PC-3 (cell line): Measurements from ENCODE around the gene CHL1. TPM values are rescaled to one million over a fixed set of nuclear protein-coding genes. Genes with fewer than 3 reads are reported as not detected.
A peak's percentile ranks its signal among the peaks of the same experiment; 100 is the strongest.

ENCODE experiments used
- ATAC-seq: fragments of 200-7000 bp; cut with Tn5 transposase; 2 replicates; pipeline ENCODE4 v1.9.1; 2020; ENCODE audit warnings: mild to moderate bottlenecking, moderate library complexity
- BruUV-seq: library from RNA; stranded (reverse); fragments of 400-500 nt; replicated peaks from 2 replicates; lab custom pipeline; 2021; lab: Mats Ljungman, UMichigan
- CTCF ChIA-PET: fragments of 300-600 bp; sonication (Branson Sonifier 250); formaldehyde crosslinking; loops from one replicate; lab custom pipeline; 2022; ENCODE audit warnings: antibody characterized with exemption; lab: Charles Lee
- POLR2A ChIA-PET: fragments of 300-600 bp; sonication (Branson Sonifier 250); formaldehyde crosslinking; loops from one replicate; lab custom pipeline; 2022; ENCODE audit warnings: antibody characterized with exemption; ENCODE audit not compliant: unreplicated experiment; lab: Charles Lee
- DNase-seq: peaks from one replicate; pipeline ENCODE4 v3.0.0-alpha.2; 2015
- H2AFZ ChIP-seq: fragments of 300-600 bp; sonication (generic); 2 replicates; pipeline ENCODE4 v1.6.0; 2016; ENCODE audit warnings: antibody characterized with exemption, low read length
- H3F3A ChIP-seq: fragments of 300-600 bp; sonication (generic); one replicate; pipeline ENCODE4 v1.6.0; 2017; ENCODE audit warnings: antibody characterized with exemption, low read length, control low read depth, mild to moderate bottlenecking; ENCODE audit not compliant: unreplicated experiment
- H3K27ac ChIP-seq: fragments of 300-600 bp; sonication (generic); 2 replicates; pipeline ENCODE4 v1.5.1; 2016; ENCODE audit warnings: mild to moderate bottlenecking, low read length
- H3K27me3 ChIP-seq: fragments of 300-600 bp; sonication (generic); 2 replicates; pipeline ENCODE4 v1.6.1; 2016; ENCODE audit warnings: low read length, mixed read lengths
- H3K36me3 ChIP-seq: fragments of 300-600 bp; sonication (generic); 2 replicates; pipeline ENCODE4 v1.6.1; 2016; ENCODE audit warnings: low read depth, mixed run types, low read length, mixed read lengths
- H3K4me1 ChIP-seq: fragments of 300-600 bp; sonication (generic); 2 replicates; pipeline ENCODE4 v1.5.1; 2016; ENCODE audit warnings: low read length; ENCODE audit not compliant: insufficient read depth
- H3K4me2 ChIP-seq: fragments of 300-600 bp; sonication (generic); 2 replicates; pipeline ENCODE4 v1.6.0; 2016; ENCODE audit warnings: low read length
- H3K4me3 ChIP-seq: fragments of 300-600 bp; sonication (generic); 2 replicates; pipeline ENCODE4 v1.5.1; 2016; ENCODE audit warnings: mild to moderate bottlenecking, low read length, mixed read lengths
- H3K79me2 ChIP-seq: fragments of 300-600 bp; sonication (generic); 2 replicates; pipeline ENCODE4 v1.6.1; 2017; ENCODE audit warnings: low read length, mixed read lengths
- H3K9ac ChIP-seq: fragments of 300-600 bp; sonication (generic); 2 replicates; pipeline ENCODE4 v1.6.0; 2016; ENCODE audit warnings: mild to moderate bottlenecking, low read length
- H3K9me2 ChIP-seq: fragments of 300-600 bp; sonication (generic); replicated peaks from 2 replicates; pipeline ENCODE4 v1.6.1; 2016; ENCODE audit warnings: mixed run types, low read length, mixed read lengths
- H3K9me3 ChIP-seq: fragments of 300-600 bp; sonication (generic); 2 replicates; pipeline ENCODE4 v1.6.1; 2016; ENCODE audit warnings: low read length, mixed read lengths
- H4K20me1 ChIP-seq: fragments of 300-600 bp; sonication (generic); 2 replicates; pipeline ENCODE4 v1.6.1; 2016; ENCODE audit warnings: low read length, mixed read lengths
- EZH2 ChIP-seq: fragments of 300-600 bp; sonication (generic); IDR thresholded peaks from one replicate; pipeline ENCODE4 v1.6.1; 2017; ENCODE audit warnings: antibody characterized with exemption, mild to moderate bottlenecking, low read length; ENCODE audit not compliant: unreplicated experiment
- EZH2phosphoT487 ChIP-seq: fragments of 300-600 bp; sonication (generic); IDR thresholded peaks from 2 replicates; pipeline ENCODE4 v1.6.1; 2018; ENCODE audit warnings: mild to moderate bottlenecking, antibody characterized with exemption, low read length, borderline replicate concordance
- intact Hi-C: fragments of 100-400 bp; cut with micrococcal nuclease; formaldehyde crosslinking; loops from 2 replicates; pipeline ENCODE4 v1.9.0; 2023
- total RNA-seq: library from RNA; depleted of rRNA; stranded (reverse); fragments of >200 nt; gene quantifications from 2 replicates; pipeline ENCODE4 v1.2.3, GENCODE V29; 2014
- TF ChIP-seq, protein P1 (sequence below): fragments of 300-600 bp; sonication (generic); conservative IDR thresholded peaks from 2 replicates; pipeline ENCODE4 v1.5.1; 2017; ENCODE audit warnings: antibody characterized with exemption, low read depth, mild to moderate bottlenecking, low read length

The CHL1 gene
- total RNA-seq, 1 experiment from 2014 or later: not detected

DNA sequence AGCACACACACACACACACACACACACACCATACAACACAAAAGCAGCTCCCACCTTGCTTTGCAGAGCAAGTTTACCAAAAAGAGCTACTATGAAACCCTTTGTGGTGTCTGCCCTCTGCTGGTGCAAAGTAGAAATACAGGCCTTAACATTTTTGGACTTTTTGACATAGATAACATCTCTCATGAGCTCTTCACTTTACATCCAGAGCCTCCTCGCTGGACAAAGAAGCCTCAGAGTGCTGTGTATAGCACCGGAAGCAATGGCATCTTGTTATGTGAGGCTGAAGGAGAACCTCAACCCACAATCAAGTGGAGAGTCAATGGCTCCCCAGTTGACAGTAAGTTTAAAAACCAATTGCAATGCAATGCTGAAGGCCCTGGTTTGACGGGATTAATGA, 157.9 kb downstream of the CHL1 start:
- ATAC-seq (peak; percentile 37), DNase-seq (peak; percentile 85)
- H3K4me1 ChIP-seq: peaks cover 24% of the 10 kb centered on the region
- intact Hi-C loops: loop anchor here (1.0 kb wide), 2 partner anchors 23 to 311 kb away; no protein-coding TSS in a partner anchor
- no peaks in the 10 kb centered on the region for H4K20me1 ChIP-seq
- no peaks in the 10 kb centered on the region for H3K27me3 ChIP-seq
- TF ChIP-seq, protein P1, sequence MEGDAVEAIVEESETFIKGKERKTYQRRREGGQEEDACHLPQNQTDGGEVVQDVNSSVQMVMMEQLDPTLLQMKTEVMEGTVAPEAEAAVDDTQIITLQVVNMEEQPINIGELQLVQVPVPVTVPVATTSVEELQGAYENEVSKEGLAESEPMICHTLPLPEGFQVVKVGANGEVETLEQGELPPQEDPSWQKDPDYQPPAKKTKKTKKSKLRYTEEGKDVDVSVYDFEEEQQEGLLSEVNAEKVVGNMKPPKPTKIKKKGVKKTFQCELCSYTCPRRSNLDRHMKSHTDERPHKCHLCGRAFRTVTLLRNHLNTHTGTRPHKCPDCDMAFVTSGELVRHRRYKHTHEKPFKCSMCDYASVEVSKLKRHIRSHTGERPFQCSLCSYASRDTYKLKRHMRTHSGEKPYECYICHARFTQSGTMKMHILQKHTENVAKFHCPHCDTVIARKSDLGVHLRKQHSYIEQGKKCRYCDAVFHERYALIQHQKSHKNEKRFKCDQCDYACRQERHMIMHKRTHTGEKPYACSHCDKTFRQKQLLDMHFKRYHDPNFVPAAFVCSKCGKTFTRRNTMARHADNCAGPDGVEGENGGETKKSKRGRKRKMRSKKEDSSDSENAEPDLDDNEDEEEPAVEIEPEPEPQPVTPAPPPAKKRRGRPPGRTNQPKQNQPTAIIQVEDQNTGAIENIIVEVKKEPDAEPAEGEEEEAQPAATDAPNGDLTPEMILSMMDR: peak; percentile 90
- TF ChIP-seq EZH2: no peak
- no peak for TF ChIP-seq EZH2phosphoT487
- no peaks in the 10 kb centered on the region for H3K9me3 ChIP-seq
- BruUV-seq: no TSS peak
- H3K9ac ChIP-seq: no peak overlapping the region
- H3K27ac ChIP-seq: no peak overlapping the region
- CTCF ChIA-PET: interaction anchor here (0.7 kb wide), 1 partner anchor 311 kb away, joined by 3 read pairs; no protein-coding TSS in a partner anchor
- H3K9me2 ChIP-seq: no peaks in the 10 kb centered on the region
- no peaks in the 10 kb centered on the region for H3K36me3 ChIP-seq
- H2AFZ ChIP-seq: no peak overlapping the region
- no peak overlapping the region for H3K4me3 ChIP-seq
- H3F3A ChIP-seq: no peaks in the 10 kb centered on the region
- POLR2A ChIA-PET: no interaction called here
- H3K4me2 ChIP-seq: no peak overlapping the region
- H3K79me2 ChIP-seq: no peaks in the 10 kb centered on the region

DNA sequence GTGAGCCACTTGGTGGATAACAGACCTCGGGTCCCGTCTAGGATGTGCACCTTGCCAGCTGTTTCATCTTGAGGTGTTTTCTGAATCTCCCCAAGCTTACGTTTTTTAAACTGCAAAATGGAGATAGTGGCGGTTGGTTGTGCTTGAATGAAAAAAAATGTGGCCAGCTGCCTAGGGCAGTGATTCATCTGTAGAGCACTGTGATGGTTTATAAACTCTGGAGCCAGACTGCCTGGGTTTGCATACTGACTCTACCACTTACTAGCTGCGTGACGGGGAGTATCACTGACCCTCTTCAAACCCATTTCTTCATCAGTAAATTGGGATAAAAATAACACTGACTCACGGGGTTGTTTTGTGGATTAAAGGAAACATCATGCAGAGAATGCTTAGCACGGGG, 159.1 kb downstream of the CHL1 start:
- Histone ChIP-seq H3F3A (no peaks in the 10 kb centered on the region), H3K27ac (peak overlapping the region; percentile 38; the same call in 1 of the 2 replicates), H3K27me3 (no peaks in the 10 kb centered on the region), H3K79me2 (no peaks in the 10 kb centered on the region), H3K4me3 (no peak overlapping the region), H3K4me2 (peak overlapping the region; percentile 68), H3K9me3 (no peaks in the 10 kb centered on the region), H2AFZ (peak overlapping the region; percentile 77), H4K20me1 (no peaks in the 10 kb centered on the region), H3K9ac (no peak overlapping the region; the same call in 1 of the 2 replicates), H3K36me3 (no peaks in the 10 kb centered on the region), H3K4me1 (peaks cover 24% of the 10 kb centered on the region), H3K9me2 (no peaks in the 10 kb centered on the region)
- CTCF ChIA-PET: no interaction called here
- no TSS peak for BruUV-seq
- no peak for TF ChIP-seq EZH2phosphoT487
- TF ChIP-seq, protein P1: no peak
- TF ChIP-seq EZH2: no peak
- intact Hi-C loops: no loop called here
- peak; percentile 74 for DNase-seq
- POLR2A ChIA-PET: no interaction called here
- no peak for ATAC-seq

DNA sequence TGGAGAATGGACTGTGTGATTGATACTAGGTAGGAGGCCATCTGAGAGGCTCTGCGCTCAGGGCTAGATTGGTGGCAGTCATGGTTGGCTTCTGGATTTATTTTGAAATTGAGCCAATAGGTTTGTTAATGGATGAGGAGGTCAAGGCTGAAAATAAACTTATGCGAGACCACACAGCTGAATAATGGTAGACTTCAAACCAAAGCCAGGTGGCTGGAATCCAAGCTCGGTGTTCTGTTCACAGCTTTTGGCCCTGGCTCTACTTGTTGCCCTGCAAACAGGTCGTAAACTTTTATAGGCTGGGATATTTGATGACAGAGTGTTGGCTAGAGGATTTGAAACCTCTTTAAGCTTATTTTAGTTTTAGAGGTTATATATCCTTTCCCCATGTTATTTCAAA, 160.4 kb downstream of the CHL1 start:
- Histone ChIP-seq H3F3A (no peaks in the 10 kb centered on the region), H2AFZ (no peak overlapping the region), H3K4me3 (no peak overlapping the region), H3K9me3 (0 out of 2 replicates have a peak, but pooled peaks cover 4% of the 10 kb centered on the region), H3K27ac (peak overlapping the region; percentile 46), H3K4me1 (peaks cover 24% of the 10 kb centered on the region), H3K4me2 (0 out of 2 replicates have a peak overlapping the region, but pooled peaks have one; percentile 68), H3K36me3 (no peaks in the 10 kb centered on the region), H3K9ac (no peak overlapping the region), H3K79me2 (no peaks in the 10 kb centered on the region), H4K20me1 (no peaks in the 10 kb centered on the region), H3K9me2 (no peaks in the 10 kb centered on the region), H3K27me3 (no peaks in the 10 kb centered on the region)
- TF ChIP-seq EZH2phosphoT487 (no peak), EZH2 (no peak)
- TF ChIP-seq, protein P1: no peak
- ATAC-seq (no peak), DNase-seq (peak; percentile 83)
- intact Hi-C loops: no loop called here
- no TSS peak for BruUV-seq
- POLR2A ChIA-PET: no interaction called here
- CTCF ChIA-PET: no interaction called here
